Inflammatory macrophage (primary cell): ENCODE data around the gene NEB.
"Not testable (repeated sequence)": the region's sequence is repeated elsewhere in the genome, so short reads cannot be mapped to it uniquely, and the experiment has no call there.

Source experiments
- DNase-seq, 2 donors: peaks; one replicate each; pipeline ENCODE4 v3.0.0-alpha.2; 2020 to 2022

NEB gene

GRCh38 chr2:151760139-151760650 lies 25.9 kb upstream of the NEB start:
- DNase-seq, result no peak

GRCh38 chr2:151758744-151759143 lies 24.5 kb upstream of the NEB start:
- no peak for DNase-seq

- DNase-seq, result no peak
These were observed 23.6 kb upstream of the NEB start for GRCh38 chr2:151757861-151758260.

- no peak for DNase-seq
These were observed 22.5 kb upstream of the NEB start for GRCh38 chr2:151756820-151757219.

- DNase-seq, result no peak
These were observed 20.1 kb upstream of the NEB start for GRCh38 chr2:151754253-151754897.

GRCh38 chr2:151753540-151753939 lies 19.3 kb upstream of the NEB start:
- no peak for DNase-seq

- not testable (repeated sequence) for DNase-seq
These were observed 11.0 kb upstream of the NEB start for GRCh38 chr2:151745261-151745660.

- peak in 1 of 2 donors; percentile 19 for DNase-seq
These were observed 3.9 kb downstream of the NEB start for GRCh38 chr2:151730262-151730975.

- DNase-seq, result peak in 1 of 2 donors; percentile 7
These were observed 4.4 kb downstream of the NEB start for GRCh38 chr2:151729837-151730236.

- no peak for DNase-seq
These were observed 4.9 kb downstream of the NEB start for GRCh38 chr2:151729415-151729811.

- DNase-seq, result no peak
These were observed 5.4 kb downstream of the NEB start for GRCh38 chr2:151728804-151729414.

GRCh38 chr2:151727593-151728552 lies 6.4 kb downstream of the NEB start:
- no peak for DNase-seq

GRCh38 chr2:151721161-151721560 lies 13.1 kb downstream of the NEB start:
- DNase-seq, result no peak

- DNase-seq, result no peak
These were observed 13.8 kb downstream of the NEB start for GRCh38 chr2:151720521-151720920.

GRCh38 chr2:151718796-151719195 lies 15.5 kb downstream of the NEB start:
- no peak for DNase-seq

- no peak for DNase-seq
These were observed 16.0 kb downstream of the NEB start for GRCh38 chr2:151718247-151718646.

- DNase-seq, result no peak
These were observed 17.6 kb downstream of the NEB start for GRCh38 chr2:151716721-151717120.

- no peak for DNase-seq
These were observed 20.9 kb downstream of the NEB start for GRCh38 chr2:151713291-151713903.

- DNase-seq, result no peak
These were observed 23.3 kb downstream of the NEB start for GRCh38 chr2:151711025-151711424.

GRCh38 chr2:151708788-151709187 lies 25.5 kb downstream of the NEB start:
- DNase-seq, result no peak

- DNase-seq, result no peak
These were observed 26.4 kb downstream of the NEB start for GRCh38 chr2:151707857-151708256.

GRCh38 chr2:151704480-151704961 lies 29.8 kb downstream of the NEB start:
- not testable (repeated sequence) for DNase-seq
